NCI-H1436 treated with DMSO at 0.1 percent for 48 hours (cell line): ENCODE data around the gene CAPN5.

ENCODE experiments used
- DNase-seq: peaks from one replicate; lab custom pipeline; 2025; lab: John Stamatoyannopoulos, UW

Gene CAPN5

GRCh38 chr11:77065878-77066228, 918 bp upstream of the CAPN5 start:
- DNase-seq, result no peak

- DNase-seq, result no peak
Measured at GRCh38 chr11:77067861-77068443, 1.2 kb downstream of the CAPN5 start.

- DNase-seq, result no peak
Measured at GRCh38 chr11:77068457-77069335, 1.9 kb downstream of the CAPN5 start.

GRCh38 chr11:77069336-77069968, 2.7 kb downstream of the CAPN5 start:
- no peak for DNase-seq

GRCh38 chr11:77069969-77070582, 3.3 kb downstream of the CAPN5 start:
- no peak for DNase-seq

- DNase-seq, result no peak
Measured at GRCh38 chr11:77071077-77071476, 4.3 kb downstream of the CAPN5 start.

GRCh38 chr11:77071671-77072605, 5.2 kb downstream of the CAPN5 start:
- DNase-seq, result no peak

GRCh38 chr11:77072851-77073327, 6.1 kb downstream of the CAPN5 start:
- DNase-seq, result no peak

- no peak for DNase-seq
Measured at GRCh38 chr11:77073328-77074001, 6.7 kb downstream of the CAPN5 start.

GRCh38 chr11:77074205-77074604, 7.4 kb downstream of the CAPN5 start:
- no peak for DNase-seq

- DNase-seq, result no peak
Measured at GRCh38 chr11:77074626-77075221, 8.0 kb downstream of the CAPN5 start.

GRCh38 chr11:77075425-77075905, 8.7 kb downstream of the CAPN5 start:
- no peak for DNase-seq

GRCh38 chr11:77079666-77080065, 12.9 kb downstream of the CAPN5 start:
- no peak for DNase-seq

- DNase-seq, result no peak
Measured at GRCh38 chr11:77080643-77081210, 14.0 kb downstream of the CAPN5 start.

GRCh38 chr11:77081381-77081851, 14.6 kb downstream of the CAPN5 start:
- no peak for DNase-seq

- DNase-seq, result no peak
Measured at GRCh38 chr11:77081976-77082836, 15.4 kb downstream of the CAPN5 start.

GRCh38 chr11:77082838-77083565, 16.2 kb downstream of the CAPN5 start:
- no peak for DNase-seq

- DNase-seq, result no peak
Measured at GRCh38 chr11:77083566-77084245, 16.9 kb downstream of the CAPN5 start.
